IPS-NIHi11 (cell line): Measurements from ENCODE around the gene AUTS2.
"Not testable (repeated sequence)": the region's sequence is repeated elsewhere in the genome, so short reads cannot be mapped to it uniquely, and the experiment has no call there.

Source experiments
- DNase-seq: peaks from one replicate; pipeline ENCODE4 v3.0.0; 2012; ENCODE audit warnings: mixed read lengths, low spot score

AUTS2 gene

GRCh38 chr7:70631718-70632117 is 1033.4 kb downstream of the AUTS2 start:
- no peak for DNase-seq

GRCh38 chr7:70632400-70632799 is 1034.1 kb downstream of the AUTS2 start:
- DNase-seq = no peak

- DNase-seq = no peak
These were observed 1035.8 kb downstream of the AUTS2 start for GRCh38 chr7:70634071-70634470.

- DNase-seq = no peak
These were observed 1036.4 kb downstream of the AUTS2 start for GRCh38 chr7:70634610-70635068.

- DNase-seq = no peak
These were observed 1037.4 kb downstream of the AUTS2 start for GRCh38 chr7:70635633-70636032.

DNA sequence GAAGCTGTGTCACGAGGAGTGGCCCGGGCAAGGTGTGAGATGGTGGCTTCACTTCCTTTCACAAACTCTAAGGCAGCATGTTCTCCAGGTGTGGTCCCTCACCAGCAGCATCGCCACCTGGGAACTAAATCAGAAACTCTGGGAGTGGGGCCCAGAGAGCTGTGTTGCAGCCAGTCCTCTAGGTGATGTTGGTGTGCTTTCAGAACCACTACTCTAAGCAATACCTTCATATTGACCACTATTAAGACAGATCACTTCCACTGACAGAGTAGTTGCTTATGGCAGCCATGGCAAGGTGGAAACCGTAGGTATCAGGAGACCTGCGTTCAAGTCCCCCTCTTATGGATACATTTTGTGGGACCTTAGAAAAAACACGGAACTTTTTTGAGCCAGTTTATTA is 1037.9 kb downstream of the AUTS2 start:
- no peak for DNase-seq

- DNase-seq = no peak
These were observed 1039.5 kb downstream of the AUTS2 start for GRCh38 chr7:70637726-70638125.

GRCh38 chr7:70638158-70639107 is 1040.2 kb downstream of the AUTS2 start:
- no peak for DNase-seq

- no peak for DNase-seq
These were observed 1042.1 kb downstream of the AUTS2 start for GRCh38 chr7:70640266-70640833.

- DNase-seq = no peak
These were observed 1043.6 kb downstream of the AUTS2 start for GRCh38 chr7:70641882-70642281.

DNA sequence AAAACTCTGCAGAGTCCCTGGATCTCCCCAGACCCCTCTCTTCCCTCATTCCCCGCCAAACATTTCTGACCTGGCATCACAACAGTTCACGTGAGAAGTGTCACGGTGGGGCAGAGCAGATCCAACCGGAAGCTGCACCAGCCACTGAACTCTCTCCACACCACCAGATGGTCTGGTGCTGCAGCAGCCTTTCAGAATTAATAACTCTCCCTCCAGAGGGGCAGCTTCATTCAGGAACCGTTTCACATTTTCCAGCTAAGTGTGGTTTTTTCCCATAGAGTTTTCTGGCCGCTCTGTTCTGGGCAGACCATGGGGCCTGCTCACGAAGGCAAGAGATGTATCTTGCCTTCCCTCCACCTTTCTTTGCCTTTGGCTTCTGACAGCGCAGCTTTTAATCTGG is 1047.0 kb downstream of the AUTS2 start:
- DNase-seq = no peak

GRCh38 chr7:70645876-70646351 is 1047.6 kb downstream of the AUTS2 start:
- DNase-seq = no peak

DNA sequence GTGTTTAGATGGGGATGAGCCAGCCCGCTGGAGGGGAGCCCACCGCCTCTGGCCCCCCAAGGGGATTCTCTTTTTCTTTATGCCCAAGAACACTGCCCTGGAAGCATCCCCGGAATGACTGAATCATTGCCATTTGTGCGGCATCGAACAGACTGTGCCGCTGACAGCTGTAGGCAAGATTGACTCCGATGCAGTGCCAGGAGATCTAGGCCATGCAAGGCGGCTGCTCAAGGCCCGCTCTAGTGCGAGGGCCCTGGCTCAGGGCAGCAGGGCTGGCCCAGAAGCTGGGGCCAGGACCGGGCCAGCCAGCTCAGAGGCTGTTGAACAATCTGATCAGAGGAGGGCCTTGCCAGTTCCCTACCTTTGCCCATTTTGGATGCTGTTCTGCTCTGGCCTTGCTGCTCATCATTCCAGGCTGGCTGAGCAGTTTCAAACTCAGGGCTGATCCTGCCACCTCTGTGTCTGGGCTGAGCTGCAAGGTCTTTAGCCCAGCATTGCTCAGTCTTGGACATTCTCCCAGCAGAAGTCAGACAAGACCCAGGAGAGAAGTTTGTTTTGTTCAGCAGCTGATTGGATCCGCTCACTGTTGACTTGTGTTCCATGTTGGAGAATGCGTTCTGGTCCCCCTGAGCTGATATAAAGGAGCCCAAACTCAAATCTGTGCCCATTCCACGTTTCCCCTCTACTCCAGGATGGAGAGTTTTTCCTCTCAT is 1048.4 kb downstream of the AUTS2 start:
- DNase-seq = no peak

- no peak for DNase-seq
These were observed 1049.7 kb downstream of the AUTS2 start for GRCh38 chr7:70647801-70648498.

DNA sequence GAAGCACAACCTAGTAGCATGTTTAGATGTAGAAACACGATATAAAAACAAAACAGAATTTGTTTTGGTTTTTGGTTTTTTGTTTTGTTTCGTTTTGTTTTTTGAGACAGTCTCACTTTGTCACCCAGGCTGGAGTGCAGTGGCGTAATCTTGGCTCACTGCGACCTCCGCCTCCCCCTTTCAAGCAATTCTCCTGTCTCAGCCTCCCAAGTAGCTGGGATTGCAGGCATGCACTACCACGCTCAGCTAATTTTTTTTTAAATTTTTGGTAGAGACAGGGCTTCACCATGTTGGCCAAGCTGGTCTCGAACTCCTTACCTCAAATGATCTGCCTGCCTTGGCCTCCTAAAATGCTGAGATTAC is 1050.2 kb downstream of the AUTS2 start:
- DNase-seq = not testable (repeated sequence)

GRCh38 chr7:70649323-70649722 is 1051.0 kb downstream of the AUTS2 start:
- DNase-seq = no peak

- no peak for DNase-seq
These were observed 1055.9 kb downstream of the AUTS2 start for GRCh38 chr7:70654146-70654545.

DNA sequence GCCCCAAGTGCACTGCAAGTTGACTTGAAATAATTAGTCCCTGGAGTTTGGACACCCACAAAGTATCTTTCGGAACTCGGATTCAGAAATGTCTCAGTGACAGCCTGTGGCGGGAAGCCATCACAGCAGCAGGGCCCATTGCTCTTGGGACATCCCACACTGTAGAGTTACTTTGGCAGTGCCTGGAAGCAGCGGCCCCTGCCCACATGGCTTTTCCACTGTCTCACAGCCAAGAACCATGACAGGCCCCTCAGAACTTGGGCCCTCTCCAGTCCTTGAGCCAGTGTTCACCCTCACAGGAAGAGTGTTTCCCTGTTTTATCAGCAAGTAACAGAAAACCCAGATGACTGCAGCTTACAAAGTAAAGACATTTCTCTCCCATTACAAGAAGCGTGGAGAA is 1056.7 kb downstream of the AUTS2 start:
- DNase-seq = no peak

- DNase-seq = no peak
These were observed 1057.4 kb downstream of the AUTS2 start for GRCh38 chr7:70655694-70656093.

GRCh38 chr7:70657571-70657970 is 1059.3 kb downstream of the AUTS2 start:
- DNase-seq = no peak

GRCh38 chr7:70657989-70658632 is 1059.8 kb downstream of the AUTS2 start:
- no peak for DNase-seq

DNA sequence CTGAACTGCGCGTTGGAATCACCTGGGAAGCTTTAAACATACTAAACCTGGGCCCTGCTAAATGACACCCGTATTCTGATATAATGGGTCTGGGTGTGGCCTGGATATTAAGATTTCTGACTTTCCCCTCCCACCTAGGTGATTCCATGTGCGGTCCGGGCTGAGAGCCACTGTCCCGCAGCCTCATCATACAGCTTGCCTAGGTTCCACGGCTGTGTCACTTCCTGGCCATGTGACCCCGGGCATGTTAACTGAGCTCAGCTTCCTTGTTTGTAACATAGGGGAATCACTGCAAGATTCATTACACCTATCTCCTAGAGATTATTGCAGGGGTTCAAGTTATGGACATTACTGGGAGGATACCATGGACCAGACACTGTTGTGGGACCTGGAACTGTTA is 1061.0 kb downstream of the AUTS2 start:
- no peak for DNase-seq
